CD4-positive, alpha-beta T cell treated with Interleukin-6 for 4 hours (primary cell): ENCODE data around the gene ARL2BP.

Experiments used
- DNase-seq: peaks from one replicate; pipeline ENCODE4 v3.0.0-alpha.2; 2020; ENCODE audit warnings: mixed read lengths

The ARL2BP gene

GRCh38 chr16:57283214-57283958 lies 38.3 kb downstream of the ARL2BP start:
- DNase-seq = no peak

DNA sequence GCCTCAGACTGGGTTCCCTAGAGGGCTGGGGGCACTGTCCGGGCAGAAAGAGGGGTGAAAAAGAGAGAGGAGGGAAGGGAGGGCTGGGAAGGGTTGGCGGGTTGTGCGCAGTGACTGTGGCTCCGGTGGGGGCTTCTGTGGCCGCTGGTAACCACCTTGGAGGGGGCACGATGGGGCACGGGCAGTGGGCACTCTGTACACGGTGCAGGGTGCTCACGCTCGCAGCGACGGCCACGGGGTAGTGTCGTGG lies 38.8 kb downstream of the ARL2BP start:
- DNase-seq = no peak

DNA sequence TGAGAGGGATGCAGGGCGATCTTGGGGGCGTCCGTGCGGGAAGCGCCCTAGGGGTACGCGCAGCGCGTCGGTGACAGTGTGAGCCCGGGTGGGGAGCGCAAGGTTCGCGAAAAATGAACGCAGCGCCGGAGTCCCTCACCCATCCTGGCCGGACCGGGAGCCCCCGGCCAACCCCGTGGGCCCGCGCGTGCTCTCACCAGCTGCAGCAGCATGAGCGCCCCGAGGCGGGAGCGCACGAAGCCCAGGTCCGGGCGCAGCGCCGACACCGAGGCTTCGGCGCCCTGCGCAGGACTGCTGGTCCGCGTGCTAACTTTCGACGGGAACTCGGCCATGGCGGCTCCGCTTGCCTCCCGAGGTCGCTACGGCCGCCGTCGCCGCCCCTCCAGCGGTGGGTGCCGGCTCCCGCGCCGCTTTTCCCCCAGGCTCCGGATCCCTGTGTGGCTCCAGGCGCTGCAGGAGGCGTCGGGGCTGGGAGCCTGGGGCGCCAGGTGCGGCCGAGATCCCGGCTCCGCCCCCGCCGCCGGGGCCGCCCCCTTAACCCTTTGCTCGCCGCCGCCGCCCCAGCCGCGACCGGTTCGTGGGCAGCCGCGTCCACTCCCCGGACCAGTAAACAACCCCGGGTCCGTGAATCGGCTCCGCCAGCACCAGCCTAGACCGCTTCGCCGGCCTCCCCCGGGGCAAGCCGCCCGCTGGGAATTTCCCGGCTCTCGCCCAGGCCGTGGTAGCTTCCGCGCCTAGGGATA lies 39.3 kb downstream of the ARL2BP start, which contains the start of gene PLLP:
PLLP (minus strand) TSS at position 464 of the 743 bp plus-strand sequence; CDS start at position 332, 132 bp downstream.
- DNase-seq = peak; percentile 60

- no peak for DNase-seq
Observed at GRCh38 chr16:57284952-57285363, 39.9 kb downstream of the ARL2BP start.

DNA sequence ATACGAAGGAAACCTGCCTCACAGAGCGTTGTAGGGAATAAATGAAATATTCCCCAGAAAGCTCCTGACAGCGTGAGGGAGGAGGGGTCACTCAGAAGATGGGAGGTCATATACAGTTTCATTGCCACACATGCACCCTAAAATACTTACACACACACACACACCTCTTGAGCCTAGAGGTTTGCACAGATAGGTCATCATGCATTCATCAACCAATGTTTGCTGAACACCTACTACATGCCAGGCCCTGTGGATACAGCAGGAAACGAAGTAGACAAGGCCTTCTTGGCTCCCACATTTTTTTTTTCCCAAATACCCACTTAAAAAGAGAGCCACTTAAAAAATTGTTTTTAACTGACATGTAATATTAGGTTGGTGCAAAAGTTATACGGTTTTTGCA lies 40.3 kb downstream of the ARL2BP start:
- DNase-seq = no peak

GRCh38 chr16:57289391-57290257 lies 44.6 kb downstream of the ARL2BP start:
- no peak for DNase-seq

DNA sequence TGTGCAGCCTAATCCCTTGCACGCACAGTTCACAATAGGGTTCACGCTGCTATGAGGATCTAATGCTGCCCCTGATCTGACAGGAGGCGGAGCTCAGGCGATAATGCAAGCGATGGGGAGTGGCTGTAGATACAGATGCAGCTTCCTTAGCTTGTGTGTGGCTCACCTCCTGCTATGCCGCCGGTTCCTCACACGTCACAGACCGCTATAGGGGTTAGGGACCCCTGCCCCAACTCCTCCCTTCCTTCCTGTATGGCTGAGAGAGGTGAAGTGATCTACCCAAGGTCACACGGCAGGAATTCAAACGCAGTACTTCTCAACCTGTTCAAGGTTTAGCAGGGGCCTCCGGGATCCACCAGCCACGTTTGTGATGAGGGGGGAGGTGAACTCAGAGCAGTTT lies 52.8 kb downstream of the ARL2BP start:
- DNase-seq = peak; percentile 61

GRCh38 chr16:57299009-57299718 lies 54.1 kb downstream of the ARL2BP start:
- no peak for DNase-seq

DNA sequence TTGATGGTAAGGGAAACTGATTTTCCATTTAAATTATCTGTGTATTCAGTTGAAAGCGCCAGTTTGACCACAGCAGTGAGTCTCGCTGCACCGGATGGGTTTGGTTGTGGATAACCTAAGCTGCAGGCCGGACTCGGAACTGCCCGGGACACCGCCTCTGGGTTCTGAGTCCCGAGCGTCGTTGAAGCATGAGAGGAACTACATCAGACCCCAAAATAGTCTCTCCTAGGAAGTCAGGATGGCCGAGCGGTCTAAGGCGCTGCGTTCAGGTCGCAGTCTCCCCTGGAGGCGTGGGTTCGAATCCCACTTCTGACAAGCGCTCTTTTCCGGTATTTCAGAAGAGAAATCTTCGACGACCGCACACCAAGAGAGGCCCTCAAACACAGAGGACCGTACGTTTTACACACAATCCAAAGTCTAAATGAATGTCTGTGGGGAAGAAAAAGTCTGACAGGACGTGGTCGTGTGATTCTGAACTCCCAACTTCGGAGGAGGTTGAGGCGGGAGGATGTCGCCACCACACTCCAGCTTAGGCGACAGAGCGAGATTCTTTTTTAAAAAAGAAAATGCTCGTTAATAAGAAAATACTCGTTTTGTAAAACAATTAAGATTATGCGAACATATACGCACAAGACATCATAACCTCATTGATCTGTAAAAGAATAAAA lies 54.8 kb downstream of the ARL2BP start:
- DNase-seq = peak; percentile 77

DNA sequence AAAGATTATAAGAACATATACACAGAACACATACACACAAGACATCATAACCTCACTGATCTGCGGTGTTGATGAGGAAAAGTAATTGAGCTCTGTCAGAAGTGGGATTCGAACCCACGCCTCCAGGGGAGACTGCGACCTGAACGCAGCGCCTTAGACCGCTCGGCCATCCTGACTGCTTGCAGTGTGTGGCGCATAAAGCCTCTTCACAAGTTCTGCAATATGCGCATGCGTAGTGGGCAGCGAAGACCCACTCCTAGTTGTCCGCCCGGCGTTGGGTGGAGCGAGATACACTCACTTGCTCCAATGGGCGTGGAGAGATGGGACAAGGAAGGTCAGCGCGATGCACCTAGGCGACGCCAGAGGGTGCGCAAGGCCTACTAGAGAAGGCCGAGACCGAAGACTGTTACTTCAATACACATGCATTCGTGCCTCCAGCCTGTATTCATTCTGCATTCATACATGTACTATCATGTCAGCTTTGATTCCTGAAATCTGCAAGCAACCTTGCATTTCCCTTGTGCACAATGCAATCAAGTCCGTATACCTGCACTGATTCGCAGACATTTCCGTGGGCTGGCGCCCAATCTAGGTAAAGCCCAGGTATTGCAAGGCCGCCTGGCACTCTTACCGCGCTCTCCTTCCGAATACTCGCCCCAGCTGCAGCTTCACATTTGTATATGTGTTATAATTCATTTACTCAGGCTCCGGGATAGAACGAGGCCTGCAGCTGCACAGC lies 55.5 kb downstream of the ARL2BP start:
- DNase-seq = peak; percentile 98

DNA sequence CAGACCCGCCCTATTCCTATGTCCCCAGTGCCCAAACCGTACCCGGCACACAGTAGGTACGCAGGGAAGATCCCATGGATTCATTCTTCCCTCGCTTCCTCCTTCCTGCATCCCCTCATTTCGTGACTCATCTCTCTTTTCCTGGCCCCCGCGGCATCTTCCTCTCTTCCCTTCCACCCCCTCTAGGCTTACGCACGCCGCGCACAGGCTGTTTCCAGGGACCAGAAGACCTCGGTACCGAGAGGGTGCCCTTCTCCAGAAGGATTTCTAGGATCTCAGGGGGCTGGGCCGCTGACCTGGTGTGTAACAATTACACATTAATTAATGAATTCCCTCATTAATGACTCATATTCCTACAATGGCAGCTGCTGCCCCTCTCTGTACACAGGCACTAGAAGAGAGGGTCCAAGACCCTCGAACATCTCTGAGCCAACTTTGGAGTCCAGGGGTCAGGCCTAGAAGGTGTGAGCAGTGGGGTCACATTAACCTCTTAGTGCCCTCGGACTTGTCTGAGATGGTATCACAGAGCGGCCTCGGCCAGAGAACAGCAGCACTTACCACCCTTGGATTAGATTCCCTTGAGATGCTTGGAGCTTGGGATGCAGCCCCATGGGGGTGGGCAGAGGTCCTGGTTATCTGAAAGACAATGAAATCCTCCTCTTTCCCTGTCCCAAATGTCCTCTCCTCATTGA lies 56.2 kb downstream of the ARL2BP start:
- no peak for DNase-seq
